Retinal pigment epithelial cell (primary cell): Measurements from ENCODE around the gene LHX5.

ENCODE experiments used
- DNase-seq: peaks from one replicate; pipeline ENCODE4 v3.0.0-alpha.2; 2010; ENCODE audit warnings: low read depth
- H3K4me3 ChIP-seq: 2 replicates; pipeline ENCODE4 v1.5.1; 2011; ENCODE audit warnings: mild to moderate bottlenecking, low read length, control low read depth, moderate library complexity
- CTCF ChIP-seq: conservative IDR thresholded peaks from 2 replicates; pipeline ENCODE4 v1.5.1; 2011; ENCODE audit warnings: low read depth, low read length, control low read depth, inconsistent platforms

The LHX5 gene

GRCh38 chr12:113438523-113439300 is 33.0 kb downstream of the LHX5 start:
- no peak for TF ChIP-seq CTCF
- no peak for DNase-seq
- H3K4me3 ChIP-seq, result no peak overlapping the region

GRCh38 chr12:113437729-113438100 is 34.0 kb downstream of the LHX5 start:
- no peak for TF ChIP-seq CTCF
- no peak overlapping the region for H3K4me3 ChIP-seq
- DNase-seq, result no peak

- H3K4me3 ChIP-seq, result no peak overlapping the region
- TF ChIP-seq CTCF, result no peak
- DNase-seq, result no peak
Observed at GRCh38 chr12:113436993-113437728, 34.5 kb downstream of the LHX5 start.

- no peak for TF ChIP-seq CTCF
Observed at GRCh38 chr12:113436586-113436985, 35.1 kb downstream of the LHX5 start.

GRCh38 chr12:113435367-113435766 is 36.3 kb downstream of the LHX5 start:
- no peak overlapping the region for H3K4me3 ChIP-seq
- no peak for TF ChIP-seq CTCF
- no peak for DNase-seq

More at GRCh38 chr12:113436586-113436985, 35.1 kb downstream of the LHX5 start:
- DNase-seq, result no peak
- no peak overlapping the region for H3K4me3 ChIP-seq

- DNase-seq, result no peak
- TF ChIP-seq CTCF, result no peak
- H3K4me3 ChIP-seq, result no peak overlapping the region
Observed at GRCh38 chr12:113432986-113433385, 38.7 kb downstream of the LHX5 start.

GRCh38 chr12:113428482-113428881 is 43.2 kb downstream of the LHX5 start:
- H3K4me3 ChIP-seq, result no peak overlapping the region
- no peak for DNase-seq
- no peak for TF ChIP-seq CTCF
